H1 (cell line): ENCODE results near the gene HRH4. TPM values are rescaled to one million over a fixed set of nuclear protein-coding genes. Genes with fewer than 3 reads are reported as not detected.

Experiments used
- CTCF ChIA-PET: fragments of 300-600 bp; sonication (Branson Sonifier 250); formaldehyde crosslinking; loops from one replicate; lab custom pipeline; 2021; ENCODE audit not compliant: partially characterized antibody; lab: Charles Lee
- POLR2A ChIA-PET: fragments of 300-600 bp; sonication (Branson Sonifier 250); formaldehyde crosslinking; loops from one replicate; lab custom pipeline; 2021; ENCODE audit warnings: inconsistent platforms; ENCODE audit not compliant: partially characterized antibody; lab: Charles Lee
- DNase-seq, 2 experiments: peaks; one replicate each; pipeline versions ENCODE4 v3.0.0 to v3.0.0-alpha.2; 2010 to 2022; ENCODE audit warnings: low spot score in 2 of 2, low read depth in 1 of 2, mixed read lengths in 1 of 2
- FAIRE-seq: peaks from 2 replicates; lab custom pipeline; 2011; peaks lifted over from hg19 to GRCh38; lab: Jason Lieb, UNC
- H2AFZ ChIP-seq: 2 replicates; pipeline ENCODE4 v1.8.1; 2012; ENCODE audit warnings: low read length, inconsistent platforms
- H2AK5ac ChIP-seq: 2 replicates; pipeline ENCODE4 v1.6.1; 2013; ENCODE audit warnings: low read depth, low read length
- H2BK120ac ChIP-seq: replicated peaks from 2 replicates; pipeline ENCODE3; 2013; ENCODE audit warnings: low read depth, low read length, inconsistent platforms
- H2BK12ac ChIP-seq: 2 replicates; pipeline ENCODE4 v1.6.1; 2013; ENCODE audit warnings: low read depth, low read length
- H2BK15ac ChIP-seq: 2 replicates; pipeline ENCODE4 v1.6.1; 2013; ENCODE audit warnings: low read length
- H2BK20ac ChIP-seq: 2 replicates; pipeline ENCODE4 v1.6.1; 2013; ENCODE audit warnings: low read length
- H2BK5ac ChIP-seq: 2 replicates; pipeline ENCODE4 v1.6.1; 2013; ENCODE audit warnings: low read depth, low read length
- H3K14ac ChIP-seq: 2 replicates; pipeline ENCODE4 v1.6.1; 2013; ENCODE audit warnings: inconsistent platforms; ENCODE audit not compliant: insufficient read length
- H3K18ac ChIP-seq: 2 replicates; pipeline ENCODE4 v1.6.1; 2013; ENCODE audit warnings: low read length; ENCODE audit errors: extremely low read depth
- H3K23ac ChIP-seq: 2 replicates; pipeline ENCODE4 v1.6.1; 2013; ENCODE audit warnings: inconsistent platforms; ENCODE audit not compliant: insufficient read length
- H3K23me2 ChIP-seq: 2 replicates; pipeline ENCODE4 v1.6.1; 2013; ENCODE audit warnings: low read depth, low read length
- H3K27ac ChIP-seq: 2 replicates; pipeline ENCODE4 v1.6.1; 2011; ENCODE audit warnings: low read depth, low read length, inconsistent platforms
- H3K27me3 ChIP-seq, 4 experiments: replicated peaks in 1 of 4; 1 replicate in 1 of 4; 2 replicates in 3 of 4; pipeline versions ENCODE4 v1.6.1 to v1.8.1; 2011 to 2013; ENCODE audit warnings: low read length in 3 of 4, mild to moderate bottlenecking in 3 of 4, inconsistent platforms in 2 of 4, mixed read lengths in 2 of 4, moderate library complexity in 1 of 4; ENCODE audit not compliant: control insufficient read depth in 3 of 4, insufficient read depth in 3 of 4; ENCODE audit errors: extremely low read depth in 1 of 4
- H3K36me3 ChIP-seq, 4 experiments: 2 replicates each; pipeline versions ENCODE4 v1.6.1 to v1.8.1; 2011 to 2013; ENCODE audit warnings: mild to moderate bottlenecking in 4 of 4, low read length in 3 of 4, moderate library complexity in 2 of 4, control low read depth in 1 of 4, inconsistent platforms in 1 of 4; ENCODE audit not compliant: insufficient read depth in 4 of 4, control insufficient read depth in 2 of 4
- H3K4ac ChIP-seq: replicated peaks from 2 replicates; pipeline ENCODE3; 2013; ENCODE audit warnings: low read length, low read depth, mixed read lengths, inconsistent platforms; ENCODE audit not compliant: insufficient read length
- H3K4me1 ChIP-seq, 4 experiments: replicated peaks in 1 of 4; 1 replicate in 1 of 4; 2 replicates in 3 of 4; pipeline versions ENCODE4 v1.6.1 to v1.8.1; 2011 to 2013; ENCODE audit warnings: low read length in 3 of 4, inconsistent platforms in 2 of 4, mixed read lengths in 1 of 4; ENCODE audit not compliant: insufficient read depth in 4 of 4, control insufficient read depth in 3 of 4
- H3K4me2 ChIP-seq, 2 experiments: 2 replicates each; pipeline versions ENCODE4 v1.6.1 to v1.8.1; 2011 to 2013; ENCODE audit warnings: low read depth in 2 of 2, low read length in 2 of 2, control low read depth in 1 of 2, inconsistent platforms in 1 of 2, mild to moderate bottlenecking in 1 of 2; ENCODE audit not compliant: insufficient read depth in 1 of 2
- H3K4me3 ChIP-seq, 4 experiments: fragments of 200-600, 300-600 bp in 1 of 4; sonication (generic), shearing (Covaris generic), sonication (Bioruptor Twin) in 1 of 4; 2 replicates each; pipeline versions ENCODE4 v1.5.1 to v1.8.1; 2011 to 2016; ENCODE audit warnings: low read length in 4 of 4, low read depth in 3 of 4, control low read depth in 2 of 4, inconsistent platforms in 2 of 4, mild to moderate bottlenecking in 2 of 4, mixed read lengths in 1 of 4, moderate library complexity in 1 of 4; ENCODE audit not compliant: insufficient read depth in 2 of 4; ENCODE audit errors: extremely low read depth in 1 of 4
- H3K56ac ChIP-seq: replicated peaks from 2 replicates; pipeline ENCODE3; 2013; ENCODE audit warnings: low read depth, mild to moderate bottlenecking, mixed read lengths, low read length, inconsistent platforms; ENCODE audit not compliant: insufficient read length
- H3K79me1 ChIP-seq: 2 replicates; pipeline ENCODE4 v1.6.1; 2013; ENCODE audit warnings: low read depth, low read length, control low read depth
- H3K79me2 ChIP-seq, 2 experiments: 2 replicates each; pipeline versions ENCODE4 v1.6.1 to v1.8.1; 2012 to 2013; ENCODE audit warnings: low read length in 2 of 2, mild to moderate bottlenecking in 2 of 2, inconsistent platforms in 1 of 2; ENCODE audit not compliant: insufficient read depth in 2 of 2, control insufficient read depth in 1 of 2
- H3K9ac ChIP-seq, 4 experiments: replicated peaks in 1 of 4; 1 replicate in 1 of 4; 2 replicates in 3 of 4; pipeline versions ENCODE4 v1.6.1 to v1.8.1; 2011 to 2013; ENCODE audit warnings: low read depth in 3 of 4, low read length in 3 of 4, control low read depth in 2 of 4, mild to moderate bottlenecking in 2 of 4, moderate library complexity in 2 of 4, inconsistent platforms in 1 of 4; ENCODE audit errors: extremely low read depth in 1 of 4
- H3K9me3 ChIP-seq, 2 experiments: 2 replicates each; pipeline versions ENCODE4 v1.6.1 to v1.8.1; 2012 to 2013; ENCODE audit warnings: mild to moderate bottlenecking in 2 of 2, moderate library complexity in 2 of 2, control low read depth in 1 of 2, inconsistent platforms in 1 of 2, low read depth in 1 of 2, low read length in 1 of 2, mixed read lengths in 1 of 2; ENCODE audit not compliant: insufficient read depth in 2 of 2
- H4K20me1 ChIP-seq, 2 experiments: replicated peaks in 1 of 2; 2 replicates each; pipeline versions ENCODE3 to v1.8.1; 2011 to 2013; ENCODE audit warnings: inconsistent platforms in 2 of 2, low read length in 2 of 2, mild to moderate bottlenecking in 1 of 2; ENCODE audit not compliant: insufficient read depth in 2 of 2, control insufficient read depth in 1 of 2
- H4K5ac ChIP-seq: 2 replicates; pipeline ENCODE4 v1.6.1; 2013; ENCODE audit warnings: low read length, low read depth, mixed read lengths, inconsistent platforms; ENCODE audit not compliant: insufficient read length
- H4K8ac ChIP-seq: 2 replicates; pipeline ENCODE4 v1.8.0; 2013; ENCODE audit warnings: mild to moderate bottlenecking, moderate library complexity, low read length, inconsistent platforms; ENCODE audit not compliant: insufficient read depth; ENCODE audit errors: extremely low read depth
- H4K91ac ChIP-seq: replicated peaks from 2 replicates; pipeline ENCODE3; 2013; ENCODE audit warnings: low read length, mixed read lengths, inconsistent platforms; ENCODE audit not compliant: insufficient read length
- BACH1 ChIP-seq: IDR thresholded peaks from 2 replicates; pipeline ENCODE4 v1.6.1; 2012; ENCODE audit warnings: low read length, improper control_type of control experiment
- BCL11A ChIP-seq, 2 experiments: IDR thresholded peaks; one replicate each; pipeline ENCODE4 v1.6.1; 2011; ENCODE audit warnings: low read depth in 2 of 2, low read length in 2 of 2, mild to moderate bottlenecking in 2 of 2
- GABPA ChIP-seq: IDR thresholded peaks from 2 replicates; pipeline ENCODE4 v1.6.1; 2011; ENCODE audit warnings: mild to moderate bottlenecking, low read length, moderate library complexity, borderline replicate concordance; ENCODE audit not compliant: insufficient read depth
- JUN ChIP-seq: IDR thresholded peaks from 2 replicates; pipeline ENCODE4 v1.6.1; 2011; ENCODE audit warnings: low read depth, mild to moderate bottlenecking, improper control_type of control experiment, low read length
- JUND ChIP-seq: IDR thresholded peaks from 2 replicates; pipeline ENCODE4 v1.6.1; 2011; ENCODE audit warnings: mild to moderate bottlenecking, improper control_type of control experiment, low read length
- NRF1 ChIP-seq: IDR thresholded peaks from 2 replicates; pipeline ENCODE4 v1.6.1; 2011; ENCODE audit warnings: mild to moderate bottlenecking, low read depth, low read length, improper control_type of control experiment
- SP2 ChIP-seq: IDR thresholded peaks from 2 replicates; pipeline ENCODE4 v1.6.1; 2012; ENCODE audit warnings: mild to moderate bottlenecking, low read length, inconsistent platforms
- WGBS, 2 experiments: shearing (Covaris generic) in 1 of 2; methylation state at CpG; one replicate each; pipeline versions ENCODE4 v1.1.6 to v1.1.7; 2013 to 2015; ENCODE audit warnings: low lambda C conversion rate in 2 of 2, mixed read lengths in 2 of 2, inconsistent platforms in 1 of 2, low coverage in 1 of 2, missing lambda C conversion rate in 1 of 2; ENCODE audit not compliant: insufficient replicate concordance in 2 of 2, insufficient coverage in 1 of 2, insufficient read length in 1 of 2; ENCODE audit errors: extremely low coverage in 1 of 2, missing lambda C conversion rate in 1 of 2; 5-methylcytosine and 5-hydroxymethylcytosine counted together
- polyA plus RNA-seq, 7 experiments: library from polyadenylated mRNA; depleted of rRNA in 3 of 7; stranded (reverse) in 5 of 7; unstranded in 2 of 7; fragments of >200 nt in 5 of 7; fragments of 200-250 nt in 2 of 7; gene quantifications; 1 replicate in 5 of 7; 2 replicates in 1 of 7; 4 replicates in 1 of 7; pipeline versions ENCODE4 v1.2.1 to v1.2.3, GENCODE V29; 2011 to 2013; ENCODE audit warnings: missing spikeins in 2 of 7, mixed read lengths in 2 of 7
- total RNA-seq: library from RNA; stranded (reverse); fragmentation: NEBNext Ultra II Directional; extraction: Animal tissue kit (Norgen Biotek cat#: 25700); gene quantifications from 2 replicates; pipeline ENCODE4 v1.2.1, GENCODE V29; 2021

The HRH4 gene
- total and polyA plus RNA-seq, 2 of the 8 experiments (the other 6 are each of a cell fraction or from before 2014, with no cell fraction given), result 0.03 TPM; not detected in 1

GRCh38 chr18:24494586-24494985, 34.1 kb downstream of the HRH4 start:
- H3K36me3 ChIP-seq, result no peaks in the 10 kb centered on the region
- no peaks in the 10 kb centered on the region for H4K20me1 ChIP-seq
- no peak overlapping the region for H3K56ac ChIP-seq
- H3K4me2 ChIP-seq, result no peak overlapping the region
- no peak overlapping the region for H2AFZ ChIP-seq
- ChIA-PET POLR2A (no interaction called here), CTCF (interaction anchor here (0.6 to 4.4 kb wide), 3 partner anchors 10 to 112 kb away, joined by 3 to 23 read pairs (median 3); no protein-coding TSS in a partner anchor)
- H3K27me3 ChIP-seq, result no peaks in the 10 kb centered on the region
- H3K4ac ChIP-seq, result no peak overlapping the region
- no peaks in the 10 kb centered on the region for H3K4me1 ChIP-seq
- H2BK120ac ChIP-seq, result no peak overlapping the region
- no peak overlapping the region for H2BK12ac ChIP-seq
- H3K27ac ChIP-seq, result no peak overlapping the region
- DNase-seq (no peak), FAIRE-seq (no peak)
- H4K8ac ChIP-seq, result no peak overlapping the region
- no peaks in the 10 kb centered on the region; a peak in 1 of 4 replicates for H3K9me3 ChIP-seq
- H2BK20ac ChIP-seq, result no peak overlapping the region
- H4K91ac ChIP-seq, result no peak overlapping the region
- no peak overlapping the region for H2AK5ac ChIP-seq
- H3K23ac ChIP-seq, result no peak overlapping the region
- H3K23me2 ChIP-seq, result no peaks in the 10 kb centered on the region
- H3K79me2 ChIP-seq, result no peaks in the 10 kb centered on the region
- no peak overlapping the region for H2BK5ac ChIP-seq
- no peak overlapping the region for H3K9ac ChIP-seq
- TF ChIP-seq JUND (no peak), JUN (no peak), NRF1 (no peak), BCL11A (IDR thresholded peaks at IDR 0.05; ENCODE audit: low read depth in 2 of 2, low read length in 2 of 2) (no peak), SP2 (no peak), BACH1 (no peak), GABPA (no peak)
- no peaks in the 10 kb centered on the region for H3K79me1 ChIP-seq
- H4K5ac ChIP-seq, result no peak overlapping the region
- no peak overlapping the region for H3K18ac ChIP-seq
- WGBS, 2 experiments, result 85% methylated on average over 2 of the region's 2 CpGs; no CpG with 5 or more reads in 1 of the 2 experiments
- H3K14ac ChIP-seq, result no peak overlapping the region
- no peak overlapping the region for H3K4me3 ChIP-seq
- H2BK15ac ChIP-seq, result no peak overlapping the region
